Right lung (tissue), 5 donors: ENCODE results near the gene RHD. TPM values are rescaled to one million over a fixed set of nuclear protein-coding genes. Genes with fewer than 3 reads are reported as not detected.
"Not testable (repeated sequence)": the region's sequence is repeated elsewhere in the genome, so short reads cannot be mapped to it uniquely, and the experiment has no call there.

Experiments
- DNase-seq, 2 donors: peaks; one replicate each; pipeline ENCODE4 v3.0.0-alpha.2; 2013
- polyA plus RNA-seq, 5 donors: library from polyadenylated mRNA; unstranded; fragments of 120-200 nt; gene quantifications; one replicate each; pipeline versions ENCODE4 v1.2.1 to v1.2.3, GENCODE V29; 2013; ENCODE audit warnings: inconsistent platforms in 1 of 5, low replicate concordance in 1 of 5; ENCODE audit not compliant: insufficient read length in 5 of 5, insufficient read depth in 1 of 5

RHD gene
- polyA plus RNA-seq, 5 donors: 1.2 to 2.9 (median 2.5) TPM

DNA sequence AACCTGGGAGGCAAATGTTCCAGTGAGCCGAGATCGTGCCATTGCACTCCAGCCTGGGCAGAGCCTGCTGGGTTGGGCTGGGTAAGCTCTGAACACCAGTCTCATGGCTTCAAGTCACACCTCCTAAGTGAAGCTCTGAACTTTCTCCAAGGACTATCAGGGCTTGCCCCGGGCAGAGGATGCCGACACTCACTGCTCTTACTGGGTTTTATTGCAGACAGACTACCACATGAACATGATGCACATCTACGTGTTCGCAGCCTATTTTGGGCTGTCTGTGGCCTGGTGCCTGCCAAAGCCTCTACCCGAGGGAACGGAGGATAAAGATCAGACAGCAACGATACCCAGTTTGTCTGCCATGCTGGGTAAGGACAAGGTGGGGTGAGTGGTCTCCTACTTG lies 28.4 kb downstream of the RHD start:
- not testable (repeated sequence) for DNase-seq

GRCh38 chr1:25302330-25302729 lies 30.0 kb downstream of the RHD start:
- not testable (repeated sequence) for DNase-seq

DNA sequence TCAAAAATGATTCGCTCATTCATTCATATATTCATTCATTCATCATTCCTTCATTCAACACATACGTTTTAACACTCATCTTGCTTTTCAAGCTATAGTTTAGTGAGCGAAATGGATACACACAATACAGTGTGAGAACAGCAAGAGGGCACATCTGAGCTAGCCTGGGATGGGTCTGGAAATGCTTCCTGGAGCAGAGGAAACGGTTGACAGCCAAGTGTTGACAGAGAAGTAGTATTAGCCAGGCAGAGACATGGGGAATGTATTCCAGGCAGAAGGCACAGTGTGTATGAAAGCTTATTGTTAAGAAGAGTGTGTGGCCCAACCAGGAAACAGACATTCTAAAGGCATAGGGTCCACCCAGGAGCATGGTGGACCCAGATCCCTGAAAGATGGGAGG lies 32.6 kb downstream of the RHD start:
- DNase-seq: not testable (repeated sequence)

GRCh38 chr1:25308168-25308567 lies 35.9 kb downstream of the RHD start:
- DNase-seq: not testable (repeated sequence)

DNA sequence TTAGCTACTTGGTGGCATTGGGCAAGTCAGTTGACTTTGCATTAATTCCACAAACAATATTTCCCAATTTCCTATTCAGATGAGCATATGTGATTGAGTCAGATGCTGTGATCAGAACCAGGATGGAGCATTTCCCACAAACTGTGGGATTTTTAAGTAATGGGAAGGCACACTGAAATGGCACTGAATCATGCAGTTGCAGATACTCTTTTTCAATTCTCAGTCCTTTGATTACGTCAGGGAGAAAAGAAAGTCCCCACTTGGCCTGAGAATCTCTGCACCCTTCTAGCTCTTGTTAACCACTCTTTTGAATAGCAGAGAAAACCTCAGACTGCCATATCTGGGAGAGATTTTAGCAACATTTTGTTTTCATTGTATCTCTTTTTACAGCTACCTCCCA lies 36.8 kb downstream of the RHD start:
- not testable (repeated sequence) for DNase-seq

GRCh38 chr1:25309486-25309885 lies 37.2 kb downstream of the RHD start:
- DNase-seq: not testable (repeated sequence)

DNA sequence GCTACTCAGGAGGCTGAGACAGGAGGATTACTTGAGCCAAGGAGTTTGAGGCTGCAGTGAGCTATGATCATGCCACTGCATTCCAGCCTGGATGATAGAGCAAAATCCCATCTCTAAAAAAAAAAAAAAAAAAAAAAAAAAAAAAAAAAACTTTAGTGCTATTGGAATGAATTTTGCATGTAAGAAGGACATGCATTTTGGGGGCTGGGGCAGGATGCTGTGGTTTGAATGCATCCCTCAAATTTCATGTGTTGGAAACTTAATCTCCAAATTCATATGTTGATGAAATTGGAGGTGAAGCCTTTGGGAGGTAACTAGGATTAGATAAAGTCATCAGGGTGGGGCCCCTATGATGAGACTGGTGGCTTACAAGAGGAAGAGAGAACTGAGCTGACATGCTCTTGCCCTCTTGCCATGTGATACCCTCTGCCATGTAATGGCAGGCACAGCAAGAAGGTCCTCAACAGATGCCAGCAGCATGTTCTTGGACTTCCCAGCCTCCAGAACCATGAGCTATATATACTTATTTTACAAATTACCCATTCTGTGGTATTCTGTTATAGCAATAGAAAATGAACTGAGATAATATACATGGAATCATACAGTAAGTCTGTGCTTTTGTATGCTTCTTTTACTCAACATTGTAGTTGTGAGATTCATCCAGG lies 40.6 kb downstream of the RHD start:
- not testable (repeated sequence) for DNase-seq

DNA sequence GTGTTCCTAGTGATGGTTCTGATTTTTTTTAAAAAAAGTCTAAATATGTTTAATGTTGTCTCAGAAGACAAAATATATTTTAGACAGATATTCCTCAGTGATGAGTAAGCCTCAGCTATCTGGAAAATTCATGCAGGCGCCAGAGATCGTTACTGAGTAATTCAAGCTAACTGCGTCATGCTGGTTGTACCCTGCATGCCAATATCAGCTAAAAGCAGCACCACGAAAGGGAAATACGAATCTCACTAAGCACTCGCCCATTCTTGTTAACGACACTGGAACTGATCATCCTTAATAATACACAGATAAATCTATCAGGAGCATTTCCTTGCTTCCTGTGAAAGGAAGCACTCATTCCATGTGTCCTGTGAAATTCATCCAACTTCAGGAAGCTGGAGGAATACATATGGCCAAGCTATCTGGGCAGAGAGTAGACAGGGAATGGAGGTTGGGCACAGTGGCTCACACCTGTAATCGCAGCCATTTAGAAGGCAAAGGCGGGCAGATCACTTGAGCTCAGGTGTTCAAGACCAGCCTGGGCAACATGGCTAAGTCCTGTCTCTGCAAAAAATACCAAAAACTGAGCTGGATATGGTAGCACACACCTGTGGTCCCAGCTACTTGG lies 48.1 kb downstream of the RHD start:
- not testable (repeated sequence) for DNase-seq

DNA sequence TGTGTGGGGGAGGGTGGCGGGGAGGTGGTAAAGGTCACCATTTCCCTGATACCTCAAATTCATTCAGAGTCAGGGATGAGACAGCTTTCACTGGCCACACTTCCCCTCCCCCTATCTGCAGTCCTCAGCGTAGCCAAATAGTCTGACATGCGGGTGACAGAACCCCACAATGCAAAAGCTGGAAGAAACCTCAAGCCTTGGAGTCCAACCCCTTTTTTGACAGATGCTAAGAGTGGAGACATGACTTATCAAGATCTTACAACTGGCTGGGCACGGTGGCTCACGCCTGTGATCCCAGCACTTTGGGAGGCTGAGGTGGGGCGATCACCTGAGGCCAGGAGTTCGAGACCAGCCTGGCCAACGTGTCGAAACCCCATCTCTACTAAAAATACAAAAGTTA lies 49.8 kb downstream of the RHD start:
- DNase-seq: not testable (repeated sequence)

DNA sequence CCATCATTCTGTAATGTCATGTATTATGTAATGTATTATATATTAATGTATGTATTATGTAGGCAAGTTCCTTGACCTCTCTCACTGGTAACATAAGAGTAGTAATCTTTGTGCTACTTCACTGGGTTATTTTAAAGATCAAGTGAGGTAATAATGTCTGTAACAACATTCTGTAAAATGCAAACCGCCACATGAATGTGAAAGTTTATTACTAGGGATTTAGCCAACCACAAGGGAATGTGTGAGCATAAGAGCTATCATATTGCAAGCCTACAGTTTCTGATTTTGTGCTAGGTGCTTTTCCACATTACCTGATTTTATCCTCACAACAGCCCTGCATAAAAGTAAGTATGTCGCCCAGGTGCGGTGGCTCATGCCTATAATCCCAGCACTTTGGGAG lies 52.1 kb downstream of the RHD start:
- DNase-seq: not testable (repeated sequence)

DNA sequence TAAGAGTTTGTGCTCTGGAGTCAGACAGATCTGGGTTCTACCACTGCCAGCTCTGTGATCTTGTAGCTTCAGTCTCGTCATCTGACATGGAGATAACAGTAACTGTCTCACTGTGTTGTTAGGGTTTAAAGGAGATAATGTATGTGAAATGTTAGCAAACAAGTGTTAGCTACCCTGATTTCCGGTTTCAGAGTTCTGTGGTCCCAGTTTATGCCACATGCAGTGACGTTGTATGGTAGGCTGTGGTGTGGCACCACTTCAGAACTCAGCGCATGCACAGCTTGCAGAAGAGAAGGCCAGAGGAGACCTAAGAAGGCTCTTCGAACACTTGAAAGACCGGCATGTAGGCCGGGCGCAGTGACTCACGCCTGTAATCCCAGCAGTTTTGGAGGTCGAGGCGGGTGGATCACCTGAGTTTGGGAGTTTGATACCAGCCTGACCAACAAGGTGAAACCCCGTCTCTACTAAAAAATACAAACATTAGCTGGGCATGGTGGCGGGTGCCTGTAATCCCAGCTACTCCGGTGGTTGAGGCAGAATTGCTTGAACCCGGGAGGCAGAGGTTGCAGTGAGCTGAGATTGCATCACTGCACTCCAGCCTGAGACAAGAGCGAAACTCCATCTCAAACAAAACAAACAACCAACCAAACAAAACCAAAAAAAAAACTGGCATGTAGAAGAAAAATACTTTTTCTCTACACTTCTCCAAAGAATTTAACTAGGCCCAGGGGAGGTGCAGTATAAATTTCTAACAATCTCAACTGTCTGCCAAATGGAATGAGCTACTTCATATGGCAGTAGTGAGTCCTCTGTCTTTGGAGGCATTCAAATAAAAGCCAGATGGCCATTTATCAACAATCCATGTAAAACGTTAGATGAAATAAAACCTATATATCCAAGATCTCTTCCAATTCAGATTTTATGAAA lies 55.8 kb downstream of the RHD start:
- DNase-seq: not testable (repeated sequence)

GRCh38 chr1:25328791-25329185 lies 56.5 kb downstream of the RHD start:
- DNase-seq: not testable (repeated sequence)

DNA sequence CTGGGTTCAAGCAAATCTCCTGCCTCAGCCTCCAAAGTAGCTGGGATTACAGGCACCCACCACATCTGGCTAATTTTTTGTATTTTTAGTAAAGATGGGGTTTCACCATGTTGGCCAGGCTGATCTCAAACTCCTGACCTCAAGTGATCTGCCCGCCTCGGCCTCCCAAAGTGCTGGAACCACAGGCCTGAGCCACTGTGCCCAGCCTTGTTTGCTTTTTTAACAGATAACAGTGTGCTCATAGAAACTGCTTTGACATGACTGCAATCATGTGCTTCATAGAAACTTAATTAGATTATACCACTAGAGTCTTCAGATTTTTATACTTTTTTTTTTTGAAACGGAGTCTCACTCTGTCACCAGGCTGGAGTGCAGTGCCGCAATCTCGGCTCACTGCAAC lies 57.0 kb downstream of the RHD start:
- not testable (repeated sequence) for DNase-seq

DNA sequence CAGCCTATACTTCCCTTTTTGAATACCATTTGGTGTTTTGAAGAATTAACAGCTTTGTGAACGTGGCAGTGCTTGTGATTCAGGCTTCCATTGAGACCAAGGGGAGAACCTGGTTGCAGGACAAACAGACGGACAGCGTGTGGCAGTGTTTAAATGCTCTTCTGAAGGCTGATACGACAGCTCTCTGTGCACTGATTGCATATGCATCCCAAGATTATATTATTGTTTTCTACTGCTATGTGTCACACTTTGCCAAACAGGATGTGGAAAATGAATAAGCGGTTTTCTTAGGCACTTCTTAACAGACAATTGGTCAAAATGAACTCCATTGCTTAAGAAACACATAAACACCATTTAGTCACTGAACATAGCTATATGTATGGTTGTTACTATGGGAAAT lies 57.6 kb downstream of the RHD start:
- peak in 1 of 2 donors; percentile 27 for DNase-seq

DNA sequence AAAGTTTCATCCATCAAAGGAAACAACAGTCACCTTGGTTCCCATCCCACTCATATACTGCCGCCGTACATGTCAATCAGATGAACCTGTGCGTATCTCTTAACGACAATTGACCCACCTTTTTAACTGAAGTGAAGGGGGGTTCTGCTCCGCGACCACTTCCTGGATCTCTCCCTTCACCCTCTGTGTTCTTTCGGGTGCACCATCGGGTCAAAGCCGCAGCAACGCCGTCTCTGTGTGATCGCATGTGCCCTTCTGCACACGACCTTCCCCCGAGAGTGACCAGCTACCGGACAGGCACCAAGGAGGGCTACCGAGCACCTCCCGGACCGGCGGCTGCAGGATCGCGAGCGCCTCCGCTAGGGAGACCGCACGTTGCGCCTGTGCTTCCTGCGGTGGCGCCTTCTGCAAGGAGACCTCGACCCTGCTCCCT lies 64.6 kb downstream of the RHD start:
- not testable (repeated sequence) for DNase-seq

DNA sequence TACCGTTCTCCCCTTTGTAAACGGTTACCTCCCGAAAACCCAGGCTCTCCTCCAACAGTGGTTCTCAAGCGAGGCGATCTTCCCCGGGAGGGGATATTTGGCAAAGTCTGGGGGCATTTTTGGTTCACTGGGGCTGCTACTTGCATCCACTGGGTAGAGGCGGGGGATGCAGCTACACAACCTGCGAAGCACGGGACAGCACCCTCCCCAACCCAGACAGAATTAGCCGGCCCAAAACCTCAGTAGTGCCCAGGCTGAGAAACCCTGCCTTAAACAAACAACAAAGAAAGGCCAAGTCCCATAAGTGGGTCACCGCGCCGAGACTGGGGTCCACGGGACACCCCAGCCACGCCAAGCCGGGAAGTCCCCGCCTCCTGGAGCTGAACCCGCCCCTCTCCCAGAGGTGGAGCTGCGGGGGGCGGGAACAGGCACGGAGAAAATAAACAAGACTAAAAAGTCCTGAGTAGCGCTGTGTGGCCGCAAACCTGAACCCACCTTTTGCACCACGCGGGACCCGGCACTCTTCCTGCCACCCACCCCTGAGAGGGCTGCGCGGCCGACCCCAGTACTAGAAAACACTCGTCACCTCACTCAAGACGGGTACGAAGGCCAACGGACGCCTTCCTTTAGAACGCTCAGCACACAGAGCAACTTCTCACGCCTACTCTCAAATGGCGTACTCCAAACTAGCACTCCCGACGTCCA lies 65.3 kb downstream of the RHD start:
- DNase-seq: peak; percentile 5 to 18

DNA sequence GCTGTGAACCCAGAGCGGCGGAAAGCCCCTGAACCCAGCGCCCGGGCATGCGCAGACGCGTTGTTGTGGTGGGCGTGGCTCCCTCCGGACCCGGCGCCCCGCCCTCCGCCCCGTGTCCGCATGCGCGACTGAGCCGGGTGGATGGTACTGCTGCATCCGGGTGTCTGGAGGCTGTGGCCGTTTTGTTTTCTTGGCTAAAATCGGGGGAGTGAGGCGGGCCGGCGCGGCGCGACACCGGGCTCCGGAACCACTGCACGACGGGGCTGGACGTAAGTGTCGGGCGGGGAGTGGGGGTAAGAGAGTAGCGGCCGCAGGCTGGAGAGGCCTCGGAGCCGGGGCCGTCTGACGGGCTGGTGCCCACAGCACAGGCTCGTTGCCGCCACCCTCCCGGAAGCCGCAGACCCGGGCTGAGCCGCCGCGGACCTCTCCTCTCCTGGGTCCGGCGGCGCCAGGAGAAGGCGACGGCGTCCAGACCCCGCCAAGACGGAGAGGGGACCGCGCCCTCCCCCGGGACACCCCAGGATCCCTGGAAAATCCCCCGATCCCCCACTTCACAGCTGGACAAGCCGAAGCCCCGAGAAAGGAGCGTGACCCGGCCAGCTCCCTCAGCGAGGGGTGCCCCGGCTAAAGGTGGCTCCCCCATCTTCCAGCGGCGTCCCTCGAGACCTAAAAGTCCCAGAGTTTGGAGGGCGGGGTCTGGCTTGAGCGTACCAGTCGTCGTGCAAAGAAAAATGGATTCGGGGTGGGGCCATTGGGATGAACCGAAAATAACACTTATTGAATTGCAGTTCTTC lies 66.1 kb downstream of the RHD start, which contains the start of gene TMEM50A:
Gene TMEM50A (plus strand): TSS at position 147 of the 794 bp plus-strand sequence. CDS start 2,153 bp downstream, outside the sequence.
- peak; percentile 88 to 91 for DNase-seq

- DNase-seq: peak in 1 of 2 donors; percentile 11
These were observed 66.7 kb downstream of the RHD start for GRCh38 chr1:25338986-25339385.

GRCh38 chr1:25341746-25342145 lies 69.4 kb downstream of the RHD start:
- DNase-seq: no peak

- no peak for DNase-seq
These were observed 70.5 kb downstream of the RHD start for GRCh38 chr1:25342846-25343245.

DNA sequence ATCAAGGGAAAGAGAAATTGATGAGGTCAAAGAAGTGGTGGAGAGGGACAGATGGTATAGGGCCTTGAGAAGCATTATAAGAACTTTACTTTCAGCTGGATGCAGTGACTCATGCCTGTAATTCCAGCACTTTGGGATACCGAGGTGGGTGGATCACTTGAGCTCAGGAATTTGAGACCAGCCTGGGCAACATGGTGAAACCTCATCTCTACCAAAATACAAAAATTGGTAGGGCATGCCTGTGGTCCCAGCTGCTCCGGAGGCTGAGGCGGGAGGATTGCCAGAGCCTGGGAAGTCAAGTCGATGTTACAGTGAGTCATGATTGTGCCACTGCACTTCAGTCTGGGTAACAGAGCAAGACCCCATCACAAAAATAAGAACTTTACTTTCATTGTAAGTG lies 71.6 kb downstream of the RHD start:
- no peak for DNase-seq
